OCI-LY7 (cell line): ENCODE data around the gene DCAF5. TPM values are rescaled to one million over a fixed set of nuclear protein-coding genes. Genes with fewer than 3 reads are reported as not detected.

ENCODE experiments used
- BruUV-seq: library from RNA; stranded (reverse); fragments of 400-500 nt; replicated peaks from 2 replicates; lab custom pipeline; 2021; lab: Mats Ljungman, UMichigan
- CTCF ChIA-PET: fragments of 300-600 bp; sonication (Branson Sonifier 250); formaldehyde crosslinking; loops from one replicate; lab custom pipeline; 2022; ENCODE audit warnings: antibody characterized with exemption; ENCODE audit not compliant: unreplicated experiment; lab: Charles Lee
- POLR2A ChIA-PET: fragments of 300-600 bp; sonication (Branson Sonifier 250); formaldehyde crosslinking; loops from one replicate; lab custom pipeline; 2022; ENCODE audit warnings: antibody characterized with exemption; lab: Charles Lee
- DNase-seq: peaks from one replicate; pipeline ENCODE4 v3.0.0-alpha.2; 2015; ENCODE audit warnings: low spot score
- H2AFZ ChIP-seq: fragments of 200-600 bp; sonication (generic), shearing (Covaris generic); 2 replicates; pipeline ENCODE4 v1.6.1; 2014; ENCODE audit warnings: mild to moderate bottlenecking, antibody characterized with exemption, low read length, moderate library complexity
- H3K27ac ChIP-seq: fragments of 200-600 bp; sonication (generic); 2 replicates; pipeline ENCODE4 v1.5.1; 2014; ENCODE audit warnings: mixed run types, low read depth, mild to moderate bottlenecking, moderate library complexity, low read length, inconsistent platforms; ENCODE audit not compliant: poor library complexity, severe bottlenecking
- H3K36me3 ChIP-seq: fragments of 200-600 bp; sonication (generic); 2 replicates; pipeline ENCODE4 v1.6.1; 2014; ENCODE audit warnings: mild to moderate bottlenecking, antibody characterized with exemption, low read length, moderate library complexity, mixed read lengths; ENCODE audit not compliant: insufficient read depth
- H3K4me1 ChIP-seq: fragments of 200-600 bp; sonication (generic); 2 replicates; pipeline ENCODE4 v1.5.1; 2014; ENCODE audit warnings: mild to moderate bottlenecking, low read length; ENCODE audit not compliant: insufficient read depth, poor library complexity, severe bottlenecking
- H3K4me2 ChIP-seq: fragments of 200-600 bp; sonication (generic); 2 replicates; pipeline ENCODE4 v1.6.1; 2014; ENCODE audit warnings: mild to moderate bottlenecking, low read length
- H3K4me3 ChIP-seq: fragments of 200-600 bp; sonication (generic); 2 replicates; pipeline ENCODE4 v1.5.1; 2014; ENCODE audit warnings: mild to moderate bottlenecking, low read depth, low read length; ENCODE audit not compliant: poor library complexity, severe bottlenecking
- H3K79me2 ChIP-seq: fragments of 200-600 bp; sonication (generic); 2 replicates; pipeline ENCODE4 v1.6.1; 2016; ENCODE audit warnings: low read depth, mild to moderate bottlenecking, low read length, moderate library complexity, mixed read lengths; ENCODE audit not compliant: insufficient read depth
- H3K9me2 ChIP-seq: fragments of 200-600 bp; sonication (generic); 2 replicates; pipeline ENCODE4 v1.6.1; 2016; ENCODE audit warnings: mild to moderate bottlenecking, low read length, mixed read lengths; ENCODE audit not compliant: insufficient read depth
- H3K9me3 ChIP-seq: fragments of 200-600 bp; sonication (generic); 2 replicates; pipeline ENCODE4 v1.6.1; 2014; ENCODE audit warnings: mild to moderate bottlenecking, mixed run types, low read length, mixed read lengths
- H4K20me1 ChIP-seq: fragments of 200-600 bp; sonication (generic); 2 replicates; pipeline ENCODE4 v1.6.1; 2014; ENCODE audit warnings: mild to moderate bottlenecking, antibody characterized with exemption, low read length, moderate library complexity, mixed read lengths; ENCODE audit not compliant: insufficient read depth
- EZH2phosphoT487 ChIP-seq: fragments of 200-600 bp; sonication (generic); IDR thresholded peaks from 2 replicates; pipeline ENCODE4 v1.6.1; 2018; ENCODE audit warnings: low read depth, borderline replicate concordance, mild to moderate bottlenecking, mixed run types, antibody characterized with exemption, low read length, moderate library complexity, mixed read lengths
- intact Hi-C: fragments of 100-400 bp; cut with micrococcal nuclease; formaldehyde crosslinking; loops from one replicate; pipeline ENCODE4 v1.10.0; 2022; ENCODE audit not compliant: unreplicated experiment
- small RNA-seq: library from RNA; depleted of rRNA; stranded (forward); fragments of <200 nt; gene quantifications from one replicate; pipeline ENCODE3, GENCODE V24; 2014
- total RNA-seq, 2 experiments: library from RNA; depleted of rRNA in 1 of 2; stranded (reverse); fragments of >200 nt in 1 of 2; shearing (Covaris generic) in 1 of 2; gene quantifications; 2 replicates each; pipeline ENCODE4 v1.2.3, GENCODE V29; 2014 to 2022
- TF ChIP-seq, protein P1 (sequence below): fragments of 200-600 bp; sonication (generic); conservative IDR thresholded peaks from 2 replicates; pipeline ENCODE4 v1.5.1; 2014; ENCODE audit warnings: mild to moderate bottlenecking, antibody characterized with exemption, low read length, moderate library complexity, mixed read lengths

Gene DCAF5
- total RNA-seq, 2 experiments from 2014 or later = 23.1 to 46.0 TPM

- H3K4me2 ChIP-seq = no peak overlapping the region
- CTCF ChIA-PET = no interaction called here
- no peaks in the 10 kb centered on the region for H3K79me2 ChIP-seq
- DNase-seq = no peak
- H3K9me3 ChIP-seq = no peaks in the 10 kb centered on the region
- no peaks in the 10 kb centered on the region for H3K9me2 ChIP-seq
- H3K4me3 ChIP-seq = no peak overlapping the region
- no peak overlapping the region for H2AFZ ChIP-seq
- no peaks in the 10 kb centered on the region for H3K4me1 ChIP-seq
- TF ChIP-seq, protein P1, sequence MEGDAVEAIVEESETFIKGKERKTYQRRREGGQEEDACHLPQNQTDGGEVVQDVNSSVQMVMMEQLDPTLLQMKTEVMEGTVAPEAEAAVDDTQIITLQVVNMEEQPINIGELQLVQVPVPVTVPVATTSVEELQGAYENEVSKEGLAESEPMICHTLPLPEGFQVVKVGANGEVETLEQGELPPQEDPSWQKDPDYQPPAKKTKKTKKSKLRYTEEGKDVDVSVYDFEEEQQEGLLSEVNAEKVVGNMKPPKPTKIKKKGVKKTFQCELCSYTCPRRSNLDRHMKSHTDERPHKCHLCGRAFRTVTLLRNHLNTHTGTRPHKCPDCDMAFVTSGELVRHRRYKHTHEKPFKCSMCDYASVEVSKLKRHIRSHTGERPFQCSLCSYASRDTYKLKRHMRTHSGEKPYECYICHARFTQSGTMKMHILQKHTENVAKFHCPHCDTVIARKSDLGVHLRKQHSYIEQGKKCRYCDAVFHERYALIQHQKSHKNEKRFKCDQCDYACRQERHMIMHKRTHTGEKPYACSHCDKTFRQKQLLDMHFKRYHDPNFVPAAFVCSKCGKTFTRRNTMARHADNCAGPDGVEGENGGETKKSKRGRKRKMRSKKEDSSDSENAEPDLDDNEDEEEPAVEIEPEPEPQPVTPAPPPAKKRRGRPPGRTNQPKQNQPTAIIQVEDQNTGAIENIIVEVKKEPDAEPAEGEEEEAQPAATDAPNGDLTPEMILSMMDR = no peak
- TF ChIP-seq EZH2phosphoT487 = no peak
- H4K20me1 ChIP-seq = no peaks in the 10 kb centered on the region
- no peaks in the 10 kb centered on the region for H3K36me3 ChIP-seq
- no peak overlapping the region for H3K27ac ChIP-seq
- BruUV-seq = no TSS peak
- intact Hi-C loops = no loop called here
- POLR2A ChIA-PET = no interaction called here
These were observed 151.5 kb downstream of the DCAF5 start for GRCh38 chr14:69001375-69001774.

Small RNA genes within 50 kb of the gene (small RNA-seq; reads per million reads assigned to genes)
- not detected for gene RF00019
- gene RPS29P1 = not detected

Other genes starting within 250 kb of the DCAF5 start
- gene ACTN1, start 173.8 kb downstream of the DCAF5 start, total RNA-seq (2014; rRNA removed; shearing (Covaris generic)) = 0.39 and 1.8 TPM in 2 replicates
- 0.51 and 1.2 TPM in 2 replicates for gene ACTN1, start 173.8 kb downstream of the DCAF5 start, total RNA-seq (2022)
- gene EXD2, start 38.4 kb upstream of the DCAF5 start, total RNA-seq (2014; rRNA removed; shearing (Covaris generic)) = 2.7 and 3.1 TPM in 2 replicates
- 7.2 and 8.4 TPM in 2 replicates for gene EXD2, start 38.4 kb upstream of the DCAF5 start, total RNA-seq (2022)
- gene GALNT16, start 107.0 kb upstream of the DCAF5 start, total RNA-seq (2014; rRNA removed; shearing (Covaris generic)) = 0.05 and 0.09 TPM in 2 replicates
- 0.30 TPM in 1 of 2 replicates, not detected in the other for gene GALNT16, start 107.0 kb upstream of the DCAF5 start, total RNA-seq (2022)
- 204 and 435 TPM in 2 replicates for gene ERH, start 245.2 kb upstream of the DCAF5 start, total RNA-seq (2014; rRNA removed; shearing (Covaris generic))
- 498 and 512 TPM in 2 replicates for gene ERH, start 245.2 kb upstream of the DCAF5 start, total RNA-seq (2022)
- gene SLC39A9, start 245.6 kb upstream of the DCAF5 start, total RNA-seq (2014; rRNA removed; shearing (Covaris generic)) = 70.4 and 86.5 TPM in 2 replicates
- 91.7 and 96.6 TPM in 2 replicates for gene SLC39A9, start 245.6 kb upstream of the DCAF5 start, total RNA-seq (2022)